NCI-H146 treated with DMSO at 0.1 percent for 48 hours (cell line): ENCODE data around the gene ST3GAL4.
"Not testable (repeated sequence)": the region's sequence is repeated elsewhere in the genome, so short reads cannot be mapped to it uniquely, and the experiment has no call there.

ENCODE experiments used
- DNase-seq: peaks from one replicate; lab custom pipeline; 2025; ENCODE audit not compliant: unreplicated experiment; lab: John Stamatoyannopoulos, UW

Gene ST3GAL4

GRCh38 chr11:126362879-126363655, 7.6 kb downstream of the ST3GAL4 start:
- DNase-seq: no peak

- DNase-seq: no peak
Observed at GRCh38 chr11:126363706-126364248, 8.3 kb downstream of the ST3GAL4 start.

- not testable (repeated sequence) for DNase-seq
Observed at GRCh38 chr11:126364735-126365134, 9.2 kb downstream of the ST3GAL4 start.

GRCh38 chr11:126365508-126365907, 10.0 kb downstream of the ST3GAL4 start:
- DNase-seq: not testable (repeated sequence)

- DNase-seq: no peak
Observed at GRCh38 chr11:126366064-126366822, 10.8 kb downstream of the ST3GAL4 start.

GRCh38 chr11:126366823-126367654, 11.6 kb downstream of the ST3GAL4 start:
- DNase-seq: not testable (repeated sequence)

GRCh38 chr11:126367806-126368205, 12.3 kb downstream of the ST3GAL4 start:
- not testable (repeated sequence) for DNase-seq

GRCh38 chr11:126368336-126369119, 13.0 kb downstream of the ST3GAL4 start:
- DNase-seq: peak; percentile 20

GRCh38 chr11:126370016-126370415, 14.5 kb downstream of the ST3GAL4 start:
- no peak for DNase-seq

- no peak for DNase-seq
Observed at GRCh38 chr11:126371595-126371994, 16.1 kb downstream of the ST3GAL4 start.

- DNase-seq: peak; percentile 38
Observed at GRCh38 chr11:126373389-126374066, 18.0 kb downstream of the ST3GAL4 start.

- not testable (repeated sequence) for DNase-seq
Observed at GRCh38 chr11:126374562-126375300, 19.2 kb downstream of the ST3GAL4 start.

GRCh38 chr11:126375726-126376125, 20.2 kb downstream of the ST3GAL4 start:
- no peak for DNase-seq

- DNase-seq: no peak
Observed at GRCh38 chr11:126378763-126379162, 23.3 kb downstream of the ST3GAL4 start.

- no peak for DNase-seq
Observed at GRCh38 chr11:126380909-126381308, 25.4 kb downstream of the ST3GAL4 start.

GRCh38 chr11:126381960-126382359, 26.5 kb downstream of the ST3GAL4 start:
- not testable (repeated sequence) for DNase-seq

- DNase-seq: not testable (repeated sequence)
Observed at GRCh38 chr11:126382641-126383040, 27.2 kb downstream of the ST3GAL4 start.

GRCh38 chr11:126383339-126384335, 28.2 kb downstream of the ST3GAL4 start:
- DNase-seq: no peak
